Left hindlimb (tissue), 1 donor: ENCODE results near the gene AKR1C4.
"Not testable (repeated sequence)": the region's sequence is repeated elsewhere in the genome, so short reads cannot be mapped to it uniquely, and the experiment has no call there.

Source experiments
- DNase-seq: peaks from one replicate; pipeline ENCODE4 v3.0.0-alpha.2; 2018

Gene AKR1C4

DNA sequence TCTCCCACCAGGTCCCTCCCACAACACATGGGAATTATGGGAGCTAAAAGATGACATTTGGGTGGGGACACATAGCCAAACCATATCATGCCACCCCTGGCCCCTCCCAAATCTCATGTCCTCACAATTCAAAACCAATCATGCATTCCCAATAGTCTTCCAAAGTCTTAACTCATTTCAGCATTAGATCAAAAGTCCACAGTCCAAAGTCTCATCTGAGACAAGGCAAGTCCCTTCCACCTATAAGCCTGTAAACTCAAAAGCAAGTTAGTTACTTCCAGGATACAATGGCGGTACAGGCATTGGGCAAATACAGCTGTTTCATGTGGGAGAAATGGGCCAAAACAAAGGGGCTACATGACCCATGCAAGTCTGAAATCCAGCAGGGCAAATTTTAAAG is 13.1 kb downstream of the AKR1C4 start:
- not testable (repeated sequence) for DNase-seq

GRCh38 chr10:5210261-5210660 is 13.6 kb downstream of the AKR1C4 start:
- DNase-seq = not testable (repeated sequence)

GRCh38 chr10:5211696-5212536 is 15.3 kb downstream of the AKR1C4 start:
- no peak for DNase-seq

DNA sequence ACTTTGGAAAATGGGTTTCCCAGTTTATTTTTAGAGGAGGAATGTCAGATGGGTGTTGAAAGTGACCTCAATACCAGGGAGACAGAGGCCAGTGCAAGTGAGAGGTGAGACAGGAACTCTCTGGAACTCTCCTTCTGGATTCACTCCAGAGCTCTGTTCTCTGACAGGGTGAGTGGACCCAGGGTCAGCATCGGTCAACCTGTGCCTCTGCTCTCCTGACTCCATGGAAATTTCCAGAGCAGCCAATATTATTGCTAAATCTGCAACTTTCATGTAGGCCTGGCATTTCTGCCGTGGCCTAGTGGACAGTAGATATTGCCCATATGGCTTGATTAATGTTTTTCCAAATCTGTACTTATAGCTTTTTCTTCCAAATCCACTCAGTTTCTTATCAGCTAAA is 20.2 kb downstream of the AKR1C4 start:
- no peak for DNase-seq

DNA sequence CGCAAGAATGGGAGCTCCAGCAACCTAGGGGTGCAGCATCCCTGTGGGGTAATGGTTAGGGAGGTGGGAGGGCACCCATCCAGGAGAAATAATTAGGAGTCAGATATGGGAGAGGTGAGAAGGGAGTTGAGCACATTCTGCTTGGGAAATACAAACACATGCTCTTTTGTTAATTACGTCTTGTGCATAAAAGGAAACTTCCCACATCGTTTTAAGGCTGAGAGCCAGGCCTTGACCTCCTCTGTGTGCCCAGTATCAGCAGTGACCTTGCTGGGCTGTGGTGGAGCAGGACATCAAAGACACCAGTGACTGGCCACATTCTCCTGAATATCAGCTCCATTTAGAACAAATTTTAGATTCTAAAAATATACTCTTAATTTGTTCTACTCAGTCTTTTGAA is 22.6 kb downstream of the AKR1C4 start:
- no peak for DNase-seq

DNA sequence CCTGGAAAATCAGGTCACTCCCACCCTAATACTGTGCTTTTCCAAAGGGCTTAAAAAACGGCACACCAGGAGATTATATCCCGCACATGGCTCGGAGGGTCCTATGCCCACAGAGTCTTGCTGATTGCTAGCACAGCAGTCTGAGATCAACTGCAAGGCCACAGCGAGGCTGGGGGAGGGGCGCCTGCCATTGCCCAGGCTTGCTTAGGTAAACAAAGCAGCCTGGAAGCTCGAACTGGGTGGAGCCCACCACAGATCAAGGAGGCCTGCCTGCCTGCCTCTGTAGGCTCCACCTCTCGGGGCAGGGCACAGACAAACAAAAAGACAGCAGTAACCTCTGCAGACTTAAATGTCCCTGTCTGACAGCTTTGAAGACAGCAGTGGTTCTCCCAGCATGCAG is 26.3 kb downstream of the AKR1C4 start:
- DNase-seq = not testable (repeated sequence)

GRCh38 chr10:5229019-5229418 is 32.4 kb downstream of the AKR1C4 start:
- no peak for DNase-seq

DNA sequence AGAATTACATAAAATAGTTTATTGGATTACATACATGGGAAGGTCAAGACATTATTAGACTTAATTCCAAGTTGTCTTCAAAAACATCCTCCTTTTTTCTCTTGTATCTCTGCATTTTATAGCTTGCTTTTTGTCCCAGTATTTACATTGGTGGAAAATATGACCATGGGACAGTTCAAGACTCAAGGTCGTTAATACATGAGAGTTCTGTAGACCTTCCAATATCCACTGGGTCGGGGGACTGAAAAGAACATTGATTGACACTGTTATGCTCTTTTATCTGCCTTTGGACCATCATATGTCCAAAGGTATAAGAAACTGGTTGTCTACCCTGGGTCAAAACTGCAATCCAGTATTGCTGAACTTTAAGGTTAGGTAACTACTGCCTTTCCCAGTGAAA is 36.7 kb downstream of the AKR1C4 start:
- no peak for DNase-seq

DNA sequence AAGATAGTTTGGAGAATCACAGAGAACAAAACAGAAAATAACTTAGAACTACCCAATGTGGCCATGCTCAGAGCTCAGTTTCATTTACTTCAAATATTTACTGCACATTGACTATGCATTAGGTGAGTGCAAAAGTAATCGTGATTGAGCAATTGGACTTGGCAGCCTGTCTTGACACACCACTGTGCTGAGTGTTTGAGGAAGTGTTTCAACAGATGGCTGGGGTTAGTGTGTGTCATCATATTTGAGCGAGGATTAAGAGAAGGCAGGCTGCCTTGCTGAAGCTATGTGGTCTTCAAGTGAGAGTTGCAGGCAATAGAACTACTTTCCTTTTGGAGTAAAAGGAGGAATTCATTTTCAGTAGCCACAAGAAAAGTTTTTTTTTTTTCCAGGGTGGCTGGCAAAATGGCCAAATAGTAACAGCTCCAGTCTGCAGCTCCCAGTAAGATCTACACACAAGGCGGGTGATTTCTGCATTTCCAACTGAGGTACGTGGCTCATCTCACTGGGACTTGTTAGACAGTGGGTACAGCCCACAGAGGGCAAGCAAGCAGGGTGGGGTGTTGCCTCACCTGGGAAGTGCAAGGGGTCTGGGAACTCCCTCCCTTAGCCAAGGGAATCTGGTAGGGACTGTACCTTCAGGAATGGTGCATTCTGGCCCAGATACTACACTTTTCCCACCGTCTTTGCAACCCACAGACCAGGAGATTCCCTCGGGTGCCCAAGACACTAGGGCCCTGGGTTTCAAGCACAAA is 37.6 kb downstream of the AKR1C4 start:
- no peak for DNase-seq

DNA sequence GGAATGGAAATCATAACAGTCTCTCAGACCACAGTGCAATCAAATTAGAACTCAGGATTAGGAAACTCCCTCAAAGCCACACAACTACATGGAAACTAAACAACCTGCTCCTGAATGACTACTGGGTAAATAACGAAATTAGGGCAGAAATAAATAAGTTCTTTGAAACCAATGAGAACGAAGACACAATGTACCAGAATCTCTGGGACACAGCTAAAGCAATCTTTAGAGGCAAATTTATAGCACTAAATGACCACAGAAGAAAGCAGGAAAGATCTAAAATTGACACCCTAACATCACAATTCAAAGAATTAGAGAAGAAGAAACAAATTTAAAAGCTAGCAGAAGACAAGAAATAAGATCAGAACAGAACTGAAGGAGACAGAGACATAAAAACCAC is 40.9 kb downstream of the AKR1C4 start:
- DNase-seq = not testable (repeated sequence)

- no peak for DNase-seq
These were observed 45.9 kb downstream of the AKR1C4 start for GRCh38 chr10:5242585-5242984.

DNA sequence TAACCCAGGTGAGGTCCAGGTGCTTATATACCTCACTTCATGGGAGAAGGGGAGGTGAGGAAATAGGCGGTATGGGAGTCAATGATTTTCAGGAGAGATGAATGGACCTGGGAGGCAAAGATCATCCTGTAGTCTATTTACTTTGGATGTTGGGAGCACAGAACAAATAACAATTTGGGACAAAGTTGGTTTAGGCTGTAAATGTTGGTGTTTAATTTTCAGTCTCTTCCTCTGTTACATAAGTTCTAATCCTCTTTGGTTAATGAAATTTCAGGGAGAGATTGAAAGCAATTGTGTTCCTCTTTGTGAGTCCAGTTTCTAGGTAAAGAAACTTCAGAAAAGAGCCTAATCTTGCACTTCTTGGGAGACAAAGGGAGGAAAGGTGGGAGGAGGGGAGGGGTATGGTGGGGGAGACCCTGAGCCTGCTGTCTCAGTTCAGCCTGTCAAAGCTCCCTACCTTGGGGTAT is 46.9 kb downstream of the AKR1C4 start:
- no peak for DNase-seq

DNA sequence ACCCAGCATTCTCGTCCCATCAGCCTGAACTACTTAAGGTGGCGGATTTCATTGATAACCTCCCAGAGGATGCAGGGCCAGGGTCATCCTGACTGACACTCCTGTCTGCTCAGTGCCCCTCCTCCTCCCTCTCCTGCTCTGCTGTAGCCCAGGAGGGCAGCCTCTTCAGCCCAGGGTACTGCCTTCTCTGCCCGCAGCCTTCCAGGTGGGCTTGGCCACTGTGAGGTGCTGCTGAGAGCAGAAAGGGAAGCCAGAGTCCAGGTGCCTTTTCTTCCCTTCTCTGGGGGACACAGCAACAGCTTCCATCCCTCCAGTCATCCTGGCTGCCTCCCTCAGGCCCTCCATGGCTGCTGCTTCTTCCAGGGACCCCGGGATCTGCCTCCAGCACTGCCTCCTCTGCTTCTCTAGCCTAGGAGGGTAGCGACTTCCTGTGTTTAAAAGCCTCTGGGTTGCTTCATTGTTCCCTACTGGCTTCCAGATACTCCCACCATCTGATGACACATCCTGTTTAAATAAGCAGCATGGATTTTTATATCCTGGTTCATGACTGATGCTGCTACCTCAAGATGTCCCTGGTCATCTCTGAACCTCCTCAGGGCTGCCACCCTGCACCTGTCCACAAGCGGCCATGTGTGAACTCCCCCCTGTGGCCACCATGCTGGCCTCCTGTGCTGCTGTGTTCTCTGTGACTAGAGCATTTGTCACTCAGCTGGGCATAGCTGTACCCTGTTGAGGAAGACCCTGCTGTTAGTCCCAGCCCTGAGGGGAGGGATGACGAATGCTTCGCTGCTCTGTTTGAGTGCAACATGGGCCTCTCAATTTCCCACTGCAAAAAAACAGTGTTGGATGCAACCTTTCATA is 55.8 kb downstream of the AKR1C4 start:
- DNase-seq = no peak

DNA sequence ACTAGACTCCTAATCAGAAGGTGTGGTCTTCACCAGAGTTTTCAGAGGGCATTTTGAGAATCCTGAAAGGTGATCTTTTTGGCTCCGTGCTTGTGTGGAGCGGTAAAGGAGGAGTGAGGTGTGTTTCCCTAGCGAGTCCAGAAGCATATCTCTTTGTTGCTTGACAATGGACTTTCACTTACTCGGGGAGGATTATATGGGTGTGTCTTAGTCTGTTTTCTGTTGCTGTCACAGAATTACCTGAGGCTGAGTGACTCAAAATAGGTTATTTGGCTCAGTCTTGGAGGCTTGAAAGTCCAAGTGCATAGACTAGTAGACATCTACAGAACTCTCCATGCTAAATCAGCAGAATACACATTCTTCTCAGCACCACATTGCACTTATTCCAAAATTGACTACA is 57.9 kb downstream of the AKR1C4 start:
- DNase-seq = no peak

GRCh38 chr10:5257768-5258167 is 61.1 kb downstream of the AKR1C4 start:
- not testable (repeated sequence) for DNase-seq

- no peak for DNase-seq
These were observed 62.7 kb downstream of the AKR1C4 start for GRCh38 chr10:5259132-5259951.

DNA sequence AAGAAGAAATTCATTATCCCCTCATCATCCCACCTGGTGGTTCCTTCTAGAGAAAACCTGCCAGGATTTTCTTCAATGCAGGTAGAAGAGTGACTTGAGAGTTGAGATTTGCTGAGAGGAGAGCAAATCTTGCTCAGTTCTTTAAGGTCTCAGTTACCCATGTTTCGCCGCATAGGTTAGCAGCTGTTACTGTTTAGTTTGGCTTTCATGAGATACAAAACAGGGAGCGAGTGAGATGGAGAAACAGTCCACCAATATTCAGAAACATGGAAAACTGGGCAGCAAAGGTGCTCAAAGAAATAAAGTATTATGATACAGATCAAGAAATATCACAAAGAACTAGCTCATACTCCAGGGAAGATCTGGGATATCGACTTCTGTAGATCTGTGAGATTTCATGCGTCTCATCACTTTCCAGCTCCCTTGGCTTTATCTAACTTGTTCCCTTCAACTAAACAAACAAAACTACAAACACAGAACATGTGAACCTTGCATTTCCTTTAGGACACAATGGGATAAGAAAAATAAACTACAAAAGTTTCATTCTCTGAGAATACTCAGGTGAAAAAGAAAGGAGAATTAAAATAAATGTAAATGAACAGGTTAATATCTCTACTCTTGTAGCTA is 63.4 kb downstream of the AKR1C4 start:
- DNase-seq = no peak

DNA sequence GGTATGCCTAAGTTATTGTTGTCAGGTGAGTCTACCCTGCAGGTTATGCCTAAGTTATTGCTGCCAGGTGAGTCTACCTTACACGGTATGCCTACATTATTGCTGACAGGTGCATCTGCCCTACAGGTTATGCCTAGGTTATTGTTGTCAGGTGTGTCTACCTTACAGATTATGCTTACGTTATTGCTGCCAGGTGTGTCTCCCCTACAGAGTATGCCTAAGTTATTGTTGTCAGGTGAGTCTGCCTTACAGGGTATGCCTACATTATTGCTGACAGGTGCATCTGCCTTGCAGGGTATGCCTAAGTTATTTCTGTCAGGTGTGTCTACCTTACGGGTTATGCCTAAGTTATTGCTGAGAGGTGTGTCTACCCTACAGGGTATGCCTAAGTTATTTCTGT is 64.2 kb downstream of the AKR1C4 start:
- no peak for DNase-seq

- DNase-seq = no peak
These were observed 68.5 kb downstream of the AKR1C4 start for GRCh38 chr10:5265139-5265538.

DNA sequence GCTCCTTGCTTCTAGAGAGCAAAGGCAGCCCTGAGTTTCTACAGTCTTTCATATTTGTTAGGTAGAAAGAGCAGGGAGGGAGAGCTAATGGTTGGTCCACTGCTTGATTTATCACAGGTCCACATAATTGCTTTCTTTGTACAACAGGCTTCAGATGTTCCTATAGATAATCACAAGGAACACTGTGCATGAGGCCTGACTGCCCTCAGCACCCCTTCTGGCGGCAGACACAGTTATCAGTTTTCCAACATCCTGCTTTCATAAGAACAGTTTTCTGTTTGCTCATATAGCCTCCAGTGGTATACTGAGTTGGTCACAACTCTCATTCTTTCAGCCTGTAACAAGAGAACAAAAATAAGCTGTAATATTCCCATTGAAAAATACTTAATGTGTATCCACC is 69.7 kb downstream of the AKR1C4 start:
- DNase-seq = no peak

GRCh38 chr10:5266804-5267203 is 70.2 kb downstream of the AKR1C4 start:
- DNase-seq = no peak

DNA sequence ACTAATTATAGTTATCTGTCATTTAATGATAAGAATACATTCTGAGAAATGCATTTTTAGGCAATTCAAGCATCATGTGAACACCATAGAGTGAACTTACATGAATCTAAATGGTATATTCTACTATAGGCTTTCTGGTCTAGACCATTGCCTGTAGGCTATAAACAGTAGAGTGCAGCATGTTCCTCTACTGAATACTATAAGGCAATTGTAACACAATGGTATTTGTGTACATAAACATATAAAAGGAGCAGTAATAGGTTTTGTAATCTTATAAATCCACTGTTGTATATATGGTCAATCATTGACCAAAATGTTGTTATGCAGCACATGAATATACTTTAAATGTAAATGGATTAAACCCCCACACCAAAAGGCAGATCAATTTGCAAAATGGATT is 71.6 kb downstream of the AKR1C4 start:
- DNase-seq = no peak
